ENCODE data around the gene SP6. TPM values are rescaled to one million over a fixed set of nuclear protein-coding genes. Genes with fewer than 3 reads are reported as not detected.

SP6 gene
- total RNA-seq, 3 donors from 2014 or later: 2.0 to 11.6 (median 4.7) TPM

DNA sequence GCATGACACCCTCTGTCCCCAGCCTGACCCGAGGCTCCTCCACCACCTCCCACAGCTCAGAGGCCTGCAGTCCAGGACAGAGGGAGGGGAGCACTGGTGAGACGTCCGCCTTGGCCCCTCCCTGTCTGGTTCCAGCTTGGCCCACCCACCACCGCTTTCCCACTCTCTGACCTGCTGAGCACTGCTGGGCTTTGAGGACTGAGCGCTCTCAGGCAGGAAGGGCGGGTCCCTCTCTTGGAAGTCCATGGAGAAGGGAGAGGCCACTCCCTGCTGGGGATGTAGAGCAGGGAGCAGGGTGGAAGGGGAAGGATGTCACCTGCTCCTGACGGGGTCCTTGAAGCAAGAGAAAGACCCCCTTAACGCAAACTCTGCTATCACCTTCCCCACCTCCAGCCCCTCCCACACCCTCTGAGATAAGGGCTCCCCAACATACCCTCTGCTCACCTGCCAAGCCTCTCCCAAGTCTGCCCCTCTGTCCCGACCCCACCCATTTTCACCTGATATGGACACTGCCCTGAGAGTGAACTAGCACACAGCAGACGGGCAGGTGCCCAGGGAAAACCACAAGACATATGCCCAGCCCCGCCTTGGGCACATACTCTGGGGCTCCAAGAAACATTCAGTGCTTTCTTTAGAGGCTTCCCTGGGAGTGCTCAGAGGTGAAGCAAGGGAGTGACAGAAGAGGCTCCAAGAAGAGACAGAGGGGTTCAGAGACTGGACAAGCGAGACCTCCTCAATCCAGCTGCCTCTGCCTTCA, 30.8 kb downstream of the SP6 start:
- DNase-seq: peak; percentile 79 to 83 (median 80)
- H3K36me3 ChIP-seq (ENCODE audit: low read depth): peaks cover 8% of the 10 kb centered on the region
- no peaks in the 10 kb centered on the region for H3K9me3 ChIP-seq
- TF ChIP-seq, protein P1, sequence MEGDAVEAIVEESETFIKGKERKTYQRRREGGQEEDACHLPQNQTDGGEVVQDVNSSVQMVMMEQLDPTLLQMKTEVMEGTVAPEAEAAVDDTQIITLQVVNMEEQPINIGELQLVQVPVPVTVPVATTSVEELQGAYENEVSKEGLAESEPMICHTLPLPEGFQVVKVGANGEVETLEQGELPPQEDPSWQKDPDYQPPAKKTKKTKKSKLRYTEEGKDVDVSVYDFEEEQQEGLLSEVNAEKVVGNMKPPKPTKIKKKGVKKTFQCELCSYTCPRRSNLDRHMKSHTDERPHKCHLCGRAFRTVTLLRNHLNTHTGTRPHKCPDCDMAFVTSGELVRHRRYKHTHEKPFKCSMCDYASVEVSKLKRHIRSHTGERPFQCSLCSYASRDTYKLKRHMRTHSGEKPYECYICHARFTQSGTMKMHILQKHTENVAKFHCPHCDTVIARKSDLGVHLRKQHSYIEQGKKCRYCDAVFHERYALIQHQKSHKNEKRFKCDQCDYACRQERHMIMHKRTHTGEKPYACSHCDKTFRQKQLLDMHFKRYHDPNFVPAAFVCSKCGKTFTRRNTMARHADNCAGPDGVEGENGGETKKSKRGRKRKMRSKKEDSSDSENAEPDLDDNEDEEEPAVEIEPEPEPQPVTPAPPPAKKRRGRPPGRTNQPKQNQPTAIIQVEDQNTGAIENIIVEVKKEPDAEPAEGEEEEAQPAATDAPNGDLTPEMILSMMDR (IDR thresholded peaks at IDR 0.05): no peak
- peak; percentile 83 for ATAC-seq
- H3K4me3 ChIP-seq: no peak overlapping the region
- peaks cover 17% of the 10 kb centered on the region for H3K4me1 ChIP-seq (ENCODE audit: low read depth)
- intact Hi-C loops (cut with DNase I, micrococcal nuclease): no loop called here

DNA sequence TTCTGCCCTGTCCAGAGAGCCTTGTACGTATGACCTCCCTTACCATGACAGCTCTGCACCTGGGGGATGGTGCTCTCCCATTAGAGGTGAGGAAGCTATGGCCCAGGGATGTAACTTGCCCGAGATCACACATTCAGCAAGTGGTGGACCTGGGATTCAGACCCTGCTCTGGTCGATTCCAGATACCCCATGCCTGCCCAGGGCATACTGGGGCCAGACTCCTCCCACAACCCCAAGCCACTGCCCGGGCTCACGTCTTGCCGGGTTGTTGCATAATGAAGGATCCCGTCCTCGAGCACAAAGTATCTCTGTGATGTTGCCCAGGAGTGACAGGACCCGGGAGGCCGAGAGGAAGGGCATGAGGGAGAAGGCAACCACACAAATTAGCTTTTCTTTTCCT, 31.5 kb downstream of the SP6 start:
- no peak for ATAC-seq
- intact Hi-C loops (cut with DNase I, micrococcal nuclease): no loop called here
- H3K9me3 ChIP-seq: no peaks in the 10 kb centered on the region
- no peak overlapping the region for H3K4me3 ChIP-seq
- peaks cover 10% of the 10 kb centered on the region for H3K36me3 ChIP-seq (ENCODE audit: low read depth)
- H3K4me1 ChIP-seq (ENCODE audit: low read depth): peaks cover 18% of the 10 kb centered on the region
- peak in 1 of 3 donors; percentile 30 for DNase-seq
- TF ChIP-seq, protein P1 (IDR thresholded peaks at IDR 0.05): no peak

DNA sequence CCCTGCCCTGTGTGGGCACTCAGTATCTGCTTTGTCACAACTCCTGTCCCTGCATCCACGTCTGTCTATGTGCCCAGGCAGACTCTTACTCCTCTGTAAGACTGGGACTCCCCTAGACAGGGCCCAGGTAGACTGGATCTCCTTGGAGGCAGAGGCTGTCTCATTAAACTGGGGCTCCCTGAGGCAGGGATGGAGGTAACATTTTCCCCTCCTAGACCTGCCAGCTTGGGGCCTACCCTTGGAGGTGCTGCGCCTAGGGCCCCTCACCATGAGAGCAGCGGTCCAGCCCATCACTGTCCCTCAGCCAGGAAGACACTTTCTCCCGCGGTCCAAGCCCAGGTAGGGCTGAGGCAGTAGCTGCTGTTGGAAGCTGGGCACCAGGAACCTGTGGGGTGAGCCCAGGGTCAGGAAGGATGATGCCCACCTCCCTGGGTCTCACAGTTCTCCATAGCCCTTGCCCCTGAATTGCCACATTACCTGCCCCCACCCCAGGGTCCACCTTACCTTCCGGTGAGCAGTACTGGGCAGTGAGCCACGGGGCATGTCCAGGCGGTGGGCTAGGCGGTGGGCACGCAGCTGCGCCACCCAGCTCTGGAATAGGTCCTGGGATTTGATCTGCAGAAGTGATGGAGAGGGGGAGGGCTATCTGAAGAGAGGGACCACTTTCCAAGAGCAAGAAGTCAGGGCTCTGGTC, 32.8 kb downstream of the SP6 start:
- ATAC-seq (no peak), DNase-seq (no peak)
- H3K36me3 ChIP-seq (ENCODE audit: low read depth): peaks cover 10% of the 10 kb centered on the region
- intact Hi-C loops (cut with DNase I, micrococcal nuclease): no loop called here
- no peaks in the 10 kb centered on the region for H3K9me3 ChIP-seq
- no peak overlapping the region for H3K4me3 ChIP-seq
- peaks cover 24% of the 10 kb centered on the region for H3K4me1 ChIP-seq (ENCODE audit: low read depth)
- TF ChIP-seq, protein P1 (IDR thresholded peaks at IDR 0.05): no peak

DNA sequence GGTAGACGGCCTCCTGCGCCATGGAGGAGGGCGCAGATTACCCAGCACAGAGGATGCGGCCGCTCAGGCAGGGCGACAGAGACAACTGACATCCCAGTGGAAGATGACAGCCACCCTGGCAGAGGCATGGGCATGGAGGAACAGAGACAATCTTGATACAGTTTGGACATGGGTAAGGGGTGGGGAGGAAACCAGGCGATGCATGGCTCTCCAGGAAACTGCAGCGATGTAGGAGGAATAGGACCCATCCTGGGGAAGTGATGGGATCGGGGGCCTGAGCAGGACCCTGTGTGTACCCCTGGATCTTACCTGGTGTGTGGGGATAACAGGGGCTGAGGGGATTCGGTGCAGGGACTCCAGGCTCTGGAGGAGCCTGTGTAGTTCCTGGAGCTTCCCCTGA, 34.0 kb downstream of the SP6 start:
- no peaks in the 10 kb centered on the region for H3K9me3 ChIP-seq
- intact Hi-C loops (cut with DNase I, micrococcal nuclease): no loop called here
- TF ChIP-seq, protein P1 (IDR thresholded peaks at IDR 0.05): no peak
- no peak for DNase-seq
- H3K36me3 ChIP-seq (ENCODE audit: low read depth): peaks cover 10% of the 10 kb centered on the region
- H3K4me1 ChIP-seq (ENCODE audit: low read depth): peaks cover 22% of the 10 kb centered on the region
- H3K4me3 ChIP-seq: no peak overlapping the region
- no peak for ATAC-seq

DNA sequence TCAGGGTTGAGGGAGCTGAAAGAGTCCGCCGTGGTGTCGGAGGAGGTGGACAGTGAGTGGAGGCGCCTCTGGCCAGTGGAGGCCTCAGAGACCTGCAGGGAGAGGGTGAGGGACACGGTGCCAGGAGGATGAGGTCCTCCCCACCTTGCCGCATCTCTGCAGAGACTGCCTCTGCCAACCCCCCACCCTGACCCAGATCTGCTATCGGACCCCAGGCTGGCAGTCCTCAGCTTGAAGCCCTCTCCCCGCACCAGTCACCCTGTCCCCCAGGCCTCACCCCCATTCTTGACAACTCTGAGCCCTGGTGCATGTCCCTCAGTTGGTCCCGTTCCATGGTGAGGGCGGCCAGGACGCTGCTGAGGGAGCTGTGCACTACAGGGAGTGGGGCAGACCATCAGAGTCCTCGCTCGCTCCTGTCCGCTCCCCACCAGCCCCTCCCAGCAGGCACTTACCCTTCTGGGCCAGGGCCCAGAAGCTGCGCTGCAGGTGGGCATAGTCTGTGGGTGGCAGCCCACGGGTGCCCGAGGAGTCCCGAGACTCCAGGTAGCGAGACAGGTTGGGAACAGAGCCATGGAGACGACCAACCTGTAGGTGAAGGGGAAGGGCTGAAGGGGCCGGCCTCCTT, 34.7 kb downstream of the SP6 start:
- Histone ChIP-seq H3K9me3 (no peaks in the 10 kb centered on the region), H3K36me3 (ENCODE audit: low read depth) (peaks cover 10% of the 10 kb centered on the region), H3K4me1 (ENCODE audit: low read depth) (peaks cover 22% of the 10 kb centered on the region), H3K4me3 (no peak overlapping the region)
- TF ChIP-seq, protein P1 (IDR thresholded peaks at IDR 0.05): no peak
- DNase-seq (no peak), ATAC-seq (no peak)
- intact Hi-C loops (cut with DNase I, micrococcal nuclease): no loop called here

Measured in mucosa of descending colon (tissue), 3 donors.